ENCODE data around the gene MAL. TPM values are rescaled to one million over a fixed set of nuclear protein-coding genes. Genes with fewer than 3 reads are reported as not detected.

MAL gene
- total and polyA plus RNA-seq, 2 experiments from 2014 or later = 0.24 to 0.31 TPM

DNA sequence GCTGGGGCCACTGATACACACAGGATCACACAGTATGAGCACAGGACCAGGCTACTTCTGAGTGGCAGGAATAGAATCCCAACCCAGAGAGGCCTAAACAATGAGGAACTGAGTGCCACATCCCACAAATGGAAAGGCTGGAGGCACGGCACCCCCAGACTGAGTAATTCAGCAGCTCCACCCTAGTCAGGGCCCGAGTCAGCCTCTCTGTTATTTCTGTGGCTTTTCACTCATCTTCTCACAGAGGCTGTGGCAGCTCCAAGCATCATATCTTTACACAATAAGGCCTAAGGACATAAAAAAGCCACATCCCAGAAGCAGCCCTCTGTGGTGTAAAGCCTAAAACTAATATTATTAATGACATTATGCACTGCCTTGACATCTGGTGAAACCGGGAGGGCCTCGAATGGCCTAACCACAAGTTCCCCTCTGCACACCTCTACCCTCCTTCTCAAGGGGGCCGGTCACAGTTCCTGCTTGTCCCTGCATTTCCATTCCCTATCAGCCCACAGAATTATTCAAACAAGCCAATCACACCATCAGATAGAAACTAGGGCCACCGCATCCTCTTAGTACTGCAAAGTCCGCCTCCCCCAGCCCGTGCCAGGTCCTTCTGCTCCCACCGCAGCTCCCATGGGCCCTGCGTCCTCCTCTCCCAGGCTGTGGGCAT is 12.5 kb upstream of the MAL start:
- Mint-ChIP-seq H3K36me3 (ENCODE audit: low read depth) (no peaks in the 10 kb centered on the region), H3K4me3 (no peak overlapping the region), H3K4me1 (peaks cover 17% of the 10 kb centered on the region), H3K27me3 (ENCODE audit: insufficient read depth, low read depth, poor library complexity) (peaks cover 11% of the 10 kb centered on the region), H3K9me3 (no peaks in the 10 kb centered on the region), H3K27ac (no peak overlapping the region)
- Histone ChIP-seq H2AFZ (no peak overlapping the region), H3K36me3 (ENCODE audit: insufficient read depth) (no peaks in the 10 kb centered on the region), H3F3A (replicated peaks; ENCODE audit: low read depth) (no peaks in the 10 kb centered on the region), H4K20me1 (replicated peaks; ENCODE audit: insufficient read depth) (no peaks in the 10 kb centered on the region), H3K27ac (ENCODE audit: low read depth) (no peak overlapping the region), H3K79me2 (replicated peaks; ENCODE audit: insufficient read depth) (no peaks in the 10 kb centered on the region), H3K4me2 (no peak overlapping the region), H3K4me1 (ENCODE audit: insufficient read depth) (peaks cover 3% of the 10 kb centered on the region; the same call in 1 of the 2 replicates), H3K27me3 (ENCODE audit: insufficient read depth) (no peaks in the 10 kb centered on the region), H3K9me2 (ENCODE audit: insufficient read depth) (no peaks in the 10 kb centered on the region), H3K4me3 (no peak overlapping the region)
- no peak for ATAC-seq
- no peak for TF ChIP-seq NANOG (IDR thresholded peaks at IDR 0.05; ENCODE audit: borderline replicate concordance)
- no peak for TF ChIP-seq EZH2 (IDR thresholded peaks at IDR 0.05; ENCODE audit: low read depth, unreplicated experiment)
- no peak for DNase-seq (ENCODE audit: low spot score)

DNA sequence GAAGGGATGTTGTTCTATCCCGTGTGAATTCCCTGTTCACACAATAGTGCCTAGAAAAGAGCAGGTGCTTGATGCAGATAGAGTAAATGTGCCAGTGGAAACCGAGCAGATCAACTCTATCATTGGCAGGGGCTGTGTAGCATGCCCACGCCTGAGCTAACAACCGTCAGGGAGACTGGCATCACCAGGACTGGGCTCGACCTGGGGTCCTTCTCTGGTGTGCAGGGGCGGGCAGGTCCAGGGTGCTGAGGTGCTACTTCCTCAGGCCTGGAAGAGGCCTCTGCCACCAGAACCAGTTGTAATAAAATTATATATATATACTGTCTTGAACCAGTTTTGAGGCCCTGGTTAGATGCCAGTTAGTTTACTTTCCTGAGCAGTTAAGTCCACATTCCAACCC is 11.8 kb upstream of the MAL start:
- Mint-ChIP-seq H3K4me1 (peaks cover 23% of the 10 kb centered on the region), H3K27ac (no peak overlapping the region), H3K36me3 (ENCODE audit: low read depth) (no peaks in the 10 kb centered on the region), H3K4me3 (no peak overlapping the region), H3K27me3 (ENCODE audit: insufficient read depth, low read depth, poor library complexity) (peaks cover 9% of the 10 kb centered on the region), H3K9me3 (no peaks in the 10 kb centered on the region)
- H2AFZ ChIP-seq = no peak overlapping the region
- no peaks in the 10 kb centered on the region for H3K9me2 ChIP-seq (ENCODE audit: insufficient read depth)
- no peak overlapping the region for H3K4me2 ChIP-seq
- no peak overlapping the region for H3K4me3 ChIP-seq
- no peaks in the 10 kb centered on the region for H3K36me3 ChIP-seq (ENCODE audit: insufficient read depth)
- no peaks in the 10 kb centered on the region for H3F3A ChIP-seq (replicated peaks; ENCODE audit: low read depth)
- H3K79me2 ChIP-seq (replicated peaks; ENCODE audit: insufficient read depth) = no peaks in the 10 kb centered on the region
- no peaks in the 10 kb centered on the region for H4K20me1 ChIP-seq (replicated peaks; ENCODE audit: insufficient read depth)
- H3K4me1 ChIP-seq (ENCODE audit: insufficient read depth) = peaks cover 10% of the 10 kb centered on the region
- no peak overlapping the region for H3K27ac ChIP-seq (ENCODE audit: low read depth)
- H3K27me3 ChIP-seq (ENCODE audit: insufficient read depth) = no peaks in the 10 kb centered on the region
- ATAC-seq = no peak
- no peak for DNase-seq (ENCODE audit: low spot score)
- TF ChIP-seq STAT1 (IDR thresholded peaks at IDR 0.05; ENCODE audit: unreplicated experiment) (no peak), JUNB (IDR thresholded peaks at IDR 0.05; ENCODE audit: unreplicated experiment) (no peak), CREB1 (CRISPR knock-in tag; IDR thresholded peaks at IDR 0.05; ENCODE audit: low read depth) (no peak), ZNF331 (CRISPR knock-in tag; IDR thresholded peaks at IDR 0.05; ENCODE audit: low read depth) (no peak), ZNF114 (CRISPR knock-in tag; IDR thresholded peaks at IDR 0.05) (no peak), EZH2phosphoT487 (IDR thresholded peaks at IDR 0.05; ENCODE audit: unreplicated experiment) (no peak), NANOG (IDR thresholded peaks at IDR 0.05; ENCODE audit: borderline replicate concordance) (no peak), POLR2AphosphoS5 (IDR thresholded peaks at IDR 0.05; ENCODE audit: low read depth) (no peak)
- TF ChIP-seq, protein P1, sequence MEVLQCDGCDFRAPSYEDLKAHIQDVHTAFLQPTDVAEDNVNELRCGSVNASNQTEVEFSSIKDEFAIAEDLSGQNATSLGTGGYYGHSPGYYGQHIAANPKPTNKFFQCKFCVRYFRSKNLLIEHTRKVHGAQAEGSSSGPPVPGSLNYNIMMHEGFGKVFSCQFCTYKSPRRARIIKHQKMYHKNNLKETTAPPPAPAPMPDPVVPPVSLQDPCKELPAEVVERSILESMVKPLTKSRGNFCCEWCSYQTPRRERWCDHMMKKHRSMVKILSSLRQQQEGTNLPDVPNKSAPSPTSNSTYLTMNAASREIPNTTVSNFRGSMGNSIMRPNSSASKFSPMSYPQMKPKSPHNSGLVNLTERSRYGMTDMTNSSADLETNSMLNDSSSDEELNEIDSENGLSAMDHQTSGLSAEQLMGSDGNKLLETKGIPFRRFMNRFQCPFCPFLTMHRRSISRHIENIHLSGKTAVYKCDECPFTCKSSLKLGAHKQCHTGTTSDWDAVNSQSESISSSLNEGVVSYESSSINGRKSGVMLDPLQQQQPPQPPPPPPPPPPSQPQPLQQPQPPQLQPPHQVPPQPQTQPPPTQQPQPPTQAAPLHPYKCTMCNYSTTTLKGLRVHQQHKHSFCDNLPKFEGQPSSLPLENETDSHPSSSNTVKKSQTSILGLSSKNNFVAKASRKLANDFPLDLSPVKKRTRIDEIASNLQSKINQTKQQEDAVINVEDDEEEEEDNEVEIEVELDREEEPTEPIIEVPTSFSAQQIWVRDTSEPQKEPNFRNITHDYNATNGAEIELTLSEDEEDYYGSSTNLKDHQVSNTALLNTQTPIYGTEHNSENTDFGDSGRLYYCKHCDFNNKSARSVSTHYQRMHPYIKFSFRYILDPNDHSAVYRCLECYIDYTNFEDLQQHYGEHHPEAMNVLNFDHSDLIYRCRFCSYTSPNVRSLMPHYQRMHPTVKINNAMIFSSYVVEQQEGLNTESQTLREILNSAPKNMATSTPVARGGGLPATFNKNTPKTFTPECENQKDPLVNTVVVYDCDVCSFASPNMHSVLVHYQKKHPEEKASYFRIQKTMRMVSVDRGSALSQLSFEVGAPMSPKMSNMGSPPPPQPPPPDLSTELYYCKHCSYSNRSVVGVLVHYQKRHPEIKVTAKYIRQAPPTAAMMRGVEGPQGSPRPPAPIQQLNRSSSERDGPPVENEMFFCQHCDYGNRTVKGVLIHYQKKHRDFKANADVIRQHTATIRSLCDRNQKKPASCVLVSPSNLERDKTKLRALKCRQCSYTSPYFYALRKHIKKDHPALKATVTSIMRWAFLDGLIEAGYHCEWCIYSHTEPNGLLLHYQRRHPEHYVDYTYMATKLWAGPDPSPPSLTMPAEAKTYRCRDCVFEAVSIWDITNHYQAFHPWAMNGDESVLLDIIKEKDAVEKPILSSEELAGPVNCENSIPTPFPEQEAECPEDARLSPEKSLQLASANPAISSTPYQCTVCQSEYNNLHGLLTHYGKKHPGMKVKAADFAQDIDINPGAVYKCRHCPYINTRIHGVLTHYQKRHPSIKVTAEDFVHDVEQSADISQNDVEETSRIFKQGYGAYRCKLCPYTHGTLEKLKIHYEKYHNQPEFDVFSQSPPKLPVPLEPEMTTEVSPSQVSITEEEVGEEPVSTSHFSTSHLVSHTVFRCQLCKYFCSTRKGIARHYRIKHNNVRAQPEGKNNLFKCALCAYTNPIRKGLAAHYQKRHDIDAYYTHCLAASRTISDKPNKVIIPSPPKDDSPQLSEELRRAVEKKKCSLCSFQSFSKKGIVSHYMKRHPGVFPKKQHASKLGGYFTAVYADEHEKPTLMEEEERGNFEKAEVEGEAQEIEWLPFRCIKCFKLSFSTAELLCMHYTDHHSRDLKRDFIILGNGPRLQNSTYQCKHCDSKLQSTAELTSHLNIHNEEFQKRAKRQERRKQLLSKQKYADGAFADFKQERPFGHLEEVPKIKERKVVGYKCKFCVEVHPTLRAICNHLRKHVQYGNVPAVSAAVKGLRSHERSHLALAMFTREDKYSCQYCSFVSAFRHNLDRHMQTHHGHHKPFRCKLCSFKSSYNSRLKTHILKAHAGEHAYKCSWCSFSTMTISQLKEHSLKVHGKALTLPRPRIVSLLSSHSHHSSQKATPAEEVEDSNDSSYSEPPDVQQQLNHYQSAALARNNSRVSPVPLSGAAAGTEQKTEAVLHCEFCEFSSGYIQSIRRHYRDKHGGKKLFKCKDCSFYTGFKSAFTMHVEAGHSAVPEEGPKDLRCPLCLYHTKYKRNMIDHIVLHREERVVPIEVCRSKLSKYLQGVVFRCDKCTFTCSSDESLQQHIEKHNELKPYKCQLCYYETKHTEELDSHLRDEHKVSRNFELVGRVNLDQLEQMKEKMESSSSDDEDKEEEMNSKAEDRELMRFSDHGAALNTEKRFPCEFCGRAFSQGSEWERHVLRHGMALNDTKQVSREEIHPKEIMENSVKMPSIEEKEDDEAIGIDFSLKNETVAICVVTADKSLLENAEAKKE (CRISPR knock-in tag; IDR thresholded peaks at IDR 0.05) = no peak
- TF ChIP-seq, protein P2, sequence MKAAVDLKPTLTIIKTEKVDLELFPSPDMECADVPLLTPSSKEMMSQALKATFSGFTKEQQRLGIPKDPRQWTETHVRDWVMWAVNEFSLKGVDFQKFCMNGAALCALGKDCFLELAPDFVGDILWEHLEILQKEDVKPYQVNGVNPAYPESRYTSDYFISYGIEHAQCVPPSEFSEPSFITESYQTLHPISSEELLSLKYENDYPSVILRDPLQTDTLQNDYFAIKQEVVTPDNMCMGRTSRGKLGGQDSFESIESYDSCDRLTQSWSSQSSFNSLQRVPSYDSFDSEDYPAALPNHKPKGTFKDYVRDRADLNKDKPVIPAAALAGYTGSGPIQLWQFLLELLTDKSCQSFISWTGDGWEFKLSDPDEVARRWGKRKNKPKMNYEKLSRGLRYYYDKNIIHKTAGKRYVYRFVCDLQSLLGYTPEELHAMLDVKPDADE (IDR thresholded peaks at IDR 0.05) = no peak
- TF ChIP-seq, protein P3, sequence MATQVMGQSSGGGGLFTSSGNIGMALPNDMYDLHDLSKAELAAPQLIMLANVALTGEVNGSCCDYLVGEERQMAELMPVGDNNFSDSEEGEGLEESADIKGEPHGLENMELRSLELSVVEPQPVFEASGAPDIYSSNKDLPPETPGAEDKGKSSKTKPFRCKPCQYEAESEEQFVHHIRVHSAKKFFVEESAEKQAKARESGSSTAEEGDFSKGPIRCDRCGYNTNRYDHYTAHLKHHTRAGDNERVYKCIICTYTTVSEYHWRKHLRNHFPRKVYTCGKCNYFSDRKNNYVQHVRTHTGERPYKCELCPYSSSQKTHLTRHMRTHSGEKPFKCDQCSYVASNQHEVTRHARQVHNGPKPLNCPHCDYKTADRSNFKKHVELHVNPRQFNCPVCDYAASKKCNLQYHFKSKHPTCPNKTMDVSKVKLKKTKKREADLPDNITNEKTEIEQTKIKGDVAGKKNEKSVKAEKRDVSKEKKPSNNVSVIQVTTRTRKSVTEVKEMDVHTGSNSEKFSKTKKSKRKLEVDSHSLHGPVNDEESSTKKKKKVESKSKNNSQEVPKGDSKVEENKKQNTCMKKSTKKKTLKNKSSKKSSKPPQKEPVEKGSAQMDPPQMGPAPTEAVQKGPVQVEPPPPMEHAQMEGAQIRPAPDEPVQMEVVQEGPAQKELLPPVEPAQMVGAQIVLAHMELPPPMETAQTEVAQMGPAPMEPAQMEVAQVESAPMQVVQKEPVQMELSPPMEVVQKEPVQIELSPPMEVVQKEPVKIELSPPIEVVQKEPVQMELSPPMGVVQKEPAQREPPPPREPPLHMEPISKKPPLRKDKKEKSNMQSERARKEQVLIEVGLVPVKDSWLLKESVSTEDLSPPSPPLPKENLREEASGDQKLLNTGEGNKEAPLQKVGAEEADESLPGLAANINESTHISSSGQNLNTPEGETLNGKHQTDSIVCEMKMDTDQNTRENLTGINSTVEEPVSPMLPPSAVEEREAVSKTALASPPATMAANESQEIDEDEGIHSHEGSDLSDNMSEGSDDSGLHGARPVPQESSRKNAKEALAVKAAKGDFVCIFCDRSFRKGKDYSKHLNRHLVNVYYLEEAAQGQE (IDR thresholded peaks at IDR 0.05; ENCODE audit: unreplicated experiment) = no peak
